GM18519 (cell line): ENCODE measurements around the gene SKP2.
"Not testable (repeated sequence)": the region's sequence is repeated elsewhere in the genome, so short reads cannot be mapped to it uniquely, and the experiment has no call there.

Source experiments
- ATAC-seq: cut with Tn5 transposase; IDR thresholded peaks from one replicate; pipeline ENCODE4 v1.9.1; 2021; ENCODE audit warnings: mild to moderate bottlenecking, moderate library complexity; ENCODE audit not compliant: unreplicated experiment, low FRiP score

SKP2 gene

GRCh38 chr5:36198281-36198680 lies 46.4 kb downstream of the SKP2 start:
- no peak for ATAC-seq

- not testable (repeated sequence) for ATAC-seq
Observed at GRCh38 chr5:36198783-36199182, 46.9 kb downstream of the SKP2 start.

- ATAC-seq: no peak
Observed at GRCh38 chr5:36199620-36200019, 47.7 kb downstream of the SKP2 start.

- ATAC-seq: no peak
Observed at GRCh38 chr5:36200513-36200912, 48.6 kb downstream of the SKP2 start.

- no peak for ATAC-seq
Observed at GRCh38 chr5:36202521-36202961, 50.6 kb downstream of the SKP2 start.

- ATAC-seq: no peak
Observed at GRCh38 chr5:36205329-36205728, 53.4 kb downstream of the SKP2 start.

GRCh38 chr5:36206913-36207312 lies 55.0 kb downstream of the SKP2 start:
- ATAC-seq: no peak

- ATAC-seq: no peak
Observed at GRCh38 chr5:36208786-36209185, 56.9 kb downstream of the SKP2 start.

GRCh38 chr5:36209664-36210063 lies 57.8 kb downstream of the SKP2 start:
- no peak for ATAC-seq

GRCh38 chr5:36214436-36214835 lies 62.5 kb downstream of the SKP2 start:
- ATAC-seq: no peak

- ATAC-seq: no peak
Observed at GRCh38 chr5:36215910-36216309, 64.0 kb downstream of the SKP2 start.

GRCh38 chr5:36217567-36217966 lies 65.7 kb downstream of the SKP2 start:
- no peak for ATAC-seq

GRCh38 chr5:36217988-36218387 lies 66.1 kb downstream of the SKP2 start:
- ATAC-seq: no peak

GRCh38 chr5:36222620-36223019 lies 70.7 kb downstream of the SKP2 start:
- no peak for ATAC-seq

GRCh38 chr5:36227046-36227445 lies 75.1 kb downstream of the SKP2 start:
- no peak for ATAC-seq

GRCh38 chr5:36228505-36228904 lies 76.6 kb downstream of the SKP2 start:
- ATAC-seq: no peak

GRCh38 chr5:36230151-36230790 lies 78.4 kb downstream of the SKP2 start:
- ATAC-seq: no peak

GRCh38 chr5:36232533-36232932 lies 80.6 kb downstream of the SKP2 start:
- ATAC-seq: no peak
